A172 (cell line): ENCODE data around the gene KCNMA1. TPM values are rescaled to one million over a fixed set of nuclear protein-coding genes. Genes with fewer than 3 reads are reported as not detected.
"Not testable (repeated sequence)": the region's sequence is repeated elsewhere in the genome, so short reads cannot be mapped to it uniquely, and the experiment has no call there.

Experiments used
- DNase-seq: peaks from one replicate; pipeline ENCODE4 v3.0.0-alpha.2; 2015; ENCODE audit warnings: low spot score
- total RNA-seq: library from RNA; depleted of rRNA; stranded (reverse); fragments of >200 nt; shearing (Covaris generic); gene quantifications from 2 replicates; pipeline ENCODE4 v1.2.3, GENCODE V29; 2014

The KCNMA1 gene
- total RNA-seq, 1 experiment from 2014 or later, result 50.7 TPM

DNA sequence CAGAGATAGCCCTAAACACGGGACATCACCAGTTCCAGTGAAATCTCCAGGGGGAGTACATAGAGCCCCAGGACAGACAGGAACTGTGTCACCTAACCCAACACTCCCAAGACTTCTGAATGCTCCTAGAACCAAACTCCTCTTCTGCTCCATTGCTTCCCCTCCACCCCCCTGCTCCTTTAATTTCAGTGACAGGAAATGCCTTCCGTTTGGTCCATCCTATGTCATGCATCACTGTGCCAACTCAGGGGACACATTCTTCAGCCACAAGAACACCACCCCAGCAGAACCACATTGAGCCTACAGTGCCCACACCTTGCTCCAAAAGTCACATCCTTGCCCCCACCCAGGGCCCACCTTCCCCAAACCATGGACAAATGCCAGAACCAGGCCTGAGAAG is 100.5 kb downstream of the KCNMA1 start:
- DNase-seq, result no peak

DNA sequence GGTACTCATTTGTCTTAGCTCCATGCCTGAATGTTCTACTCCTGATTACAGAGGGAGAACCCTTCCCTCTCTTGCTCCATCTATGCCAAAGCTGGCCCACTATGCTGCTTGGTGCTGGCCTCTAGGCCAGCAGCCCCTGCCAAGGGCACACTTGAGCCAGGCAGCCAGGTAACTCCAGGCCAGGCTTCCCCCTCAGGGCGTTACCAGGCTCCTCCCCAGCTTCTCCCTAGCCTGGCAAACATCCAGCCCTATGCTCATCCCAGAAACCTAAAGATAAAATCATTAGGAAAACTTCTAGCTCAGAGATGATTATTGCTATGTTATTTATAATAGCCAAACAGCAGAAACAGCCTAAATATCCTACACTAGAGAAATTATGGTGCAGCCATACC is 103.7 kb downstream of the KCNMA1 start:
- no peak for DNase-seq

DNA sequence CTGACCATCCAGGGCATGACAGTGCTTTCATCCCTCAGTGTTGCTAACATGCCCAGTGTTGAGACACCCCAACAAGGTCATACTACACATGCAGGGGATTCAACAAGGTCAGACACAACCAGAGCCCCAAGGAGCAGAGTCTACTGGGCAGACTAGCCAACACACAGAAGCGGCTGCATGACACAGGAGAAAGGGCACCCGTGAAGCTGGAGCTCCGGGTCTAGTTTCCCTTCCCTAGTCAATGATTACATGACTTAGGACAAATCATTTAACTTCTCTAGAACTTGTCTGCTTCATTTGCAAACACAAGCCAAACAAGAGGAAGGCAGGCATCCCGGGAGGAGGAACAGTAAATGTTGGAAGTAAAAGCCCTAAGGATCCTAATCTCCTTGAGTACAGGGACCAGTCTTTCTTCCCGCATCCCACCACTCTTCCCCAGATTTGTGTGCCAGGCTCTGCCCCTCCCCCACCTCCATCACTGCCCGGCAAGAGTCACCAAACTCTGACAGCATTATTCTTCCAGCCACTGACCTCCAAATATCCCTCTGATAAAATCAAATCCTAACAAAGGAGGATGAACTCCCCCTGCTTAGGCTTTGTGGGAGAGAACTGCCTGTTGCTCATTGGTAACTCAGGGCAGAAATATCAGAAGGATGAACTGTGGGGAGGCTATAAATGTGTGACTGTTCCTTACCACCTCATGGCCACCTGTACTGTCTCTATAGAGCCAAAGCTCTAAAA is 104.3 kb downstream of the KCNMA1 start:
- DNase-seq, result no peak

DNA sequence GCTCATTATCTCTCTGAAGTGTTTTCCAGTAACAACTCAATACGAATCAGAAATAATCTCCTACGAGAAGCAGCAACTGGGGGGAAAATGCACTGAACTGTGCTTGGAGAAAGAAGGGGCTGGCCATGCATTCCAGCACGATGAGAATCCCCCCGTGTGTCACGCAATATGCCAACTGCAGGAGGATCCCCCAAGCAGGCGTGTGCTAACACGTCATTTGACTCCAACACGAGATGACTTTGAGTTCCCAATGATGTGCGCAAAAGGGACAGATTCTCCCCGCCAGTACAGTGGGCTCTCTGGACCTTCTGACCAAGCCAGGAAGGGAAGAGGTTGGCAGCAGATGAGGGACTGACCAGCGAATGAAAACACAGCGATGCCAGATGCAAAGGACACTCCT is 105.5 kb downstream of the KCNMA1 start:
- DNase-seq, result peak; percentile 46

DNA sequence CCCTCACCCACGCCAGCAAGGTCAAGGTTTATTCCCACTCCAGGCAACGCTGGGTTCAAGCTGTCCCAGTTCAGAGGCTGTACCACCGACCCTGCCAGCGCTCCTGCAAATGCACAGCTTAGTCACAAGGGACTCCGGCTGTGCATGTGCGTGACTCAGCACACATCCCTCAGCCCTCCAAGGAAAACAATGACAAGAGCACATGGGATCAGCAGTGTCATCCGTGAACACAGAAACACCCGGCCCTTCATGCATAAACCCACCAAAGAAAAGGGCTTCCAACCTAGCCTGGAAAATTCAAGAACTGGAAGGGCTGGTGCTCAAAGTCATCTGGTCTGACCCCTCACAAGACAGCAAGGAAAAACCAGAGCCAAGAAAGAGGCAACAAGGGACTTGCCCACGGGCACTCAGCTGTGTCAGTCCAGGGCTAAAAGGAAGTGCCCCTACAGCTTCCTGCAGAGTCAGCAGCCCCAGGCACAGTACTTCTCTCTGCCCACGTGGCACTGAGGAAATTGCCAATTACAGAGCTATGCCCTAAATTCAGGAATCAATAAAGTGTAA is 106.1 kb downstream of the KCNMA1 start:
- DNase-seq, result peak; percentile 86

DNA sequence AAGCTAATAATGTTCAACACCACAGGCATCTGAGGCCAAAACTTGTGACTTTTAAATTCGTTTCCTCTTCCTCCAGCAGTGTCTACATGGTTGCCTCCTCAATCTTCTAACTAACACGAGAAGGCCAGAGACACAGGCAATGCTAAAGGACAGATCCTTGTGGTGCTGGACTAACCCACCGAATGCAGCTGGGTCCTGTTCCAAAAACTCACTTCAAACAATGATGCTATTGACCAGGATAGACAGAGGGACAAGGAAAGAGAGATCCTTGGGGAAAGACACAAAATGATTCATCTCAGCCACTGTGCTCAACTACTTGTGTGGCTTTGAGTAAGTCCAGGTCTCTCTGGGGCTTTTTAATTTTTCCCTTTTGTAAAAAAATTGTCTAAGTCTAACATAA is 107.6 kb downstream of the KCNMA1 start:
- DNase-seq, result no peak

DNA sequence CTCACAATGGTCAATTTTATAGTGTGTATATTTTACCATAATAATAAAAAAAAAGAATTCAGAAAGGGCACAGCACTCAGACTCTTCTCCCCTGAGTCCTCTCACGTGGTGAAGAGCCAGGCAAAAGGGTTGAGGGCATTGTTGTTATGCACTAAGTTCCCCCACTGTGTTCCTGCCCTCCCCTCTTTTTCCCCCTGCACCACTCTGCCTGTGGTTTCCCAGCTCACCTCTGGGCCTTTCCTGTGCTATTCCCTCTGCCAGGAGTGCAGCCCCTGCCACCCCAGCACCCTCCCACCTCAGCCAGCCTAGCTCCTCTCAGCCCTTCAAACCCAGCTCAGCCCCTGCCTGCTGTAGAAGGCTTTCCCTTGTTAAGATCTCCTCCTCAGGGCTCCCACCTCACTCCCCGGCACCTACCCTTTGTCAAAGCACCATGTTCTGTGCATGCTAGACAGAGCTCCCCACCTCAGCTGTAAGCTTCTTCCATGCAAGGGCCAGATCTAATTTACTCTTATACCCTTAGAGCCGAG is 108.5 kb downstream of the KCNMA1 start:
- DNase-seq, result no peak

DNA sequence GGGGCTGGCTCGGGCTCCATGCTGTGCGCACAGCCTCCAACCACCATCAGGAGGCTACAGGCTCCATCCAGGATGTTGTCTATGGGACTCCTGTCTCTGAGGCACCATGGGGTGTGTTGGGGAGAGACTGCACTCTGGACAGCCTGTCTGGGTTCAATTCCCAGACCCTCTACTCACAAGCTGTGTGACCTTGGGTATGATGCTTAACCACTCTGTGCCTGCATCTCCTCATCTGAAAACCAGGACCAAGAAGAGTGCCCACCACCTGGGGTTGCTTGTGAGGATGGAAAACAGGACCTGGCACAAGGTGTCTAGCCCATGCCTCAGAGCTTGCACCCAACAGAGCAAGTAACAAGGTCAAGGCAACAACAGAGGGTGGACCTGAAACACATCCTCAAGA is 109.8 kb downstream of the KCNMA1 start:
- DNase-seq, result no peak

DNA sequence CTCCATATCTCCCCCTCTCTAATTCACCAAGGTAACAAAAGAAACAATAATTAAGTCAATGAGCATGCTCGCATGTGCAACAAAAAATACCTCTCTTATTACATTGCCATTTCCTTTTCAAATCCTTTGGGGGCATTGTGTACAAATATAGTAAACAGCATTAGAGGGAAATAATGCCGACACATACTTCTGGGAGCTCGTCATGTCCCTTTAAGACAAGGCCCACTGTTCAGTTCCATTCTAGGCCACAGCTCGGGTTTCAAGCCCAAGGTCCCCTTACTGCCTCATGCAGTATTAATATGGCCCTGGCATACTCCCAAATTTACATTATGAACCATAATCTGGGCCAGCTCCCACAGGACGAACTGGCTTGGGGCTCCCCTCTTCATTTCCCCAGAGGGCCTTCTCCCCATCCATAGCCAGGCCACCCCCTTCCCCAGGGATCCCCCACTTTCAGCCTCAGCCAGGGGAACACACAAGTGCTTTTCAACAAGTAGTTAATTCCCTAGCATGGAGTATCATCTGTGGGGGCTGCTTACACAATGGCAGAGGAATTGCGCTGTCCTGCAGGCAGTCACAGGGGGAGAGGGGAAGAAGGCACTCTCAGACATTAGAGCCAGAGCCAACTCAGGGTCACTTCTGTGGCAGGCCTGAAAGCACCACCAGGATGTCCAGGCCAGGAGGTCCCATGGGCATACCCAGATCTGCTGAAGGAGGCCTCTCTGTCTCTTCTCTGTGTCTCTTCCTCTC is 110.6 kb downstream of the KCNMA1 start:
- DNase-seq, result no peak

DNA sequence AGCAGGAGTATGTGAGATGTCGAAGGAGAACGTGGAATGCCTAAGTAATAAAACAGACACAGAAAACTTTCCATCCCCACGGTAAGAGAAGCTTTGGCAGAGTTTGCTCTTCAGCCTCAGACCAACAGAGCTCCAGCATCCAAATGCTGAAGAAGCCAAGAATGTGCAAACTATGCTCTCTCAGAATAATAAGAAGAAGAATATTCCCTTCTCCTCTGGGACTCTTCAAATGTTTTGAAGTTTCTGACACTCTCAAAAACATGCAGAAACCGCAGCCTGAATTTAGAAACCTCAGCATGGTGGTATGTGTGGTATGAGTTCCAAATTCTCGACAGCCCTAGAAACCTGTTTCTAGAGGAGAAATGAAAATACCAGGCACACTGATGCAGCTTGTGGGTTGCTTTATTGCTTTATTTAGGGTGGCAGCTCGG is 113.3 kb downstream of the KCNMA1 start:
- peak; percentile 81 for DNase-seq

DNA sequence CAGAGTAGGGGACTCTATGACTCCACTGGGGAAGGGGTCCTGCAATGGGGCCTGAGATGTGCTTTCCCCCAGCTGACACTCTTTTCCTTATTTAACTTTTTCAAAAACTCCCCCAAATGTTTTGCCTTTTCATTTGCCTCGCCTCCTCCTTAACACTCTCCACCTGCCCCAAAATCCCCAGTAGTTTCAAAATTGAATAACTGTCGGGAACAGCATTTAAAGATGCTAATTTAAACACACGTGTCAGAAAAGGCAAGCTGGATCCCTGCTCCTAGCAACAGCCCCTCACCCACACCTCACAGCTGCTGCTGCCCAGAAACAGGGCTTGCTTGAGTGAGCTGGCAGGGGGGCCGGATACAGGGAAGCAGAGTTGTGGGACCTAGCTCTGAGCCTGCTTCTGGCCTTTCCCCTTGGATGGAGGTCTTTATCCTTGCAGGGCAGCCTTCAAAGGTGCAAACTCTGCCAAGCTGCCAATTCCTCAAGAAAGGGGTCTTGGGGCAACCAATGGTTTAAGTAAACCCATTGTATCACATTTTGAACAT is 115.3 kb downstream of the KCNMA1 start:
- DNase-seq, result no peak

DNA sequence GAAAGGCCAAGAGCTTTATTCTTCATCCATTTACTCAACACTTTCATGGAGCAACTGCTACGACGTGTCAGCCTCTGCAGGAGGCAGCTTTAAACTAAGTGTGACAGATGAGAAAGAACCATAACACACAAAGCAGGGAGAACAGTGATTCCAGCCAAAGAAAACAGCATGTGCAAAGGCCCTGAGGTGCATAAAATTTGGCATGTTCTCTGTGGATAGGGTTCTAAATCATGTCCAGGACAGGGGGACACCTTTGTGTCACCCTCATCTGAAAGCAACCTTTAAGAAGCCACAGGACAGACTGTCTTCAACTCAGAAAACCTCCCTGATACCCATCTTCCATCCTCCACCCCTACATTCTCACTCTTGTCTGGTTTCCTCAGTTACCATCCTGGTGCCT is 116.6 kb downstream of the KCNMA1 start:
- DNase-seq, result no peak

DNA sequence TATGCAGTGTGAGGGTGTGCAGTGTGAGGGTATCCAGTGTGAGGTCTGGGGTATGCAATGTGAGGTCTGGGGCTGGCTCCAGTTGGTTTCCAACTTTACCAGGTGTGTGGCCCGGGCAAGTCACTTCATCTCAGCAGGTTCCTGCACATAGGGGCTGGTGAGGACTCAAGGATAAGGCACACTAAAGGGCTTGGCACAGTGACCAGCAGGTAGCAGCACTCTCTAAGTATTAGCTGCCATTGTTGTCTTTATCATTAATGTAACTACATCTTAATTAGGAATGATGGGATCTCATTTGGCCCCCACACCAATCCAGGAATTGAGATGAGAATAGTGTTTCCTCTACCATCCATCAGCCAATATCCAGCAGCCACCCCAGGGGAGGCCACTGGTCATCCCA is 117.3 kb downstream of the KCNMA1 start:
- DNase-seq, result no peak

DNA sequence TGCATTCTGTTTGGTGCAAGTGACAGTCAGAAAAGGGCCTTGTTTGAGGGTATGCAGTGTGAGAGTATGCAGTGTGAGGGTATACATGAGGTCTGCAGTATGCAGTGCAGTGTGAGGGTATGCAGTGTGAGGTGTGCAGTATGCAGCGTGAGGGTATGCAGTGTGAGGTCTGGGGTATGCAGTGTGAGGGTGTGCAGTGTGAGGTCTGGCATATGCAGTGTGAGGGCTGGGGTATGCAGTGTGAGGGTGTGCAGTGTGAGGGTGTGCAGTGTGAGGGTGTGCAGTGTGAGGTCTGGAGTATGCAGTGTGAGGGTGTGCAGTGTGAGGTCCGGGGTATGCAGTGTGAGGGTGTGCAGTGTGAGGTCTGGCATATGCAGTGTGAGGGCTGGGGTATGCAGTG is 117.8 kb downstream of the KCNMA1 start:
- not testable (repeated sequence) for DNase-seq

DNA sequence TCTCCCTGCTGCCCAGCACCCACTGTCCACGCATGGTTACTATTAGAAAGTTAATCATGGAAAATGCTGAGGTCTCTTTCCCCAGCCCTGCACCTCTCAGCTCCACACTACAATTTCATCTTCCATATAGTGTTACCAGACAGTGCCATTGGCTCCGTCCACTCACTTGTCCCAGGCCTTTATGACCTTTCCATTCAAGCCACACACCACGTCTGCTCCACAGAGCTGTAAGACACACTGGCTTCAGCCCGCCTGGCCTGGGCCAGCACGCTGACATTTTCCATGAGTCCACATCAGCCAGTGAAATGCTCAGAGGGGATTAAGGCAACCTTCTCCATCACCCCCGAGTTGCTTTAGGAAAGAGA is 118.7 kb downstream of the KCNMA1 start:
- no peak for DNase-seq

DNA sequence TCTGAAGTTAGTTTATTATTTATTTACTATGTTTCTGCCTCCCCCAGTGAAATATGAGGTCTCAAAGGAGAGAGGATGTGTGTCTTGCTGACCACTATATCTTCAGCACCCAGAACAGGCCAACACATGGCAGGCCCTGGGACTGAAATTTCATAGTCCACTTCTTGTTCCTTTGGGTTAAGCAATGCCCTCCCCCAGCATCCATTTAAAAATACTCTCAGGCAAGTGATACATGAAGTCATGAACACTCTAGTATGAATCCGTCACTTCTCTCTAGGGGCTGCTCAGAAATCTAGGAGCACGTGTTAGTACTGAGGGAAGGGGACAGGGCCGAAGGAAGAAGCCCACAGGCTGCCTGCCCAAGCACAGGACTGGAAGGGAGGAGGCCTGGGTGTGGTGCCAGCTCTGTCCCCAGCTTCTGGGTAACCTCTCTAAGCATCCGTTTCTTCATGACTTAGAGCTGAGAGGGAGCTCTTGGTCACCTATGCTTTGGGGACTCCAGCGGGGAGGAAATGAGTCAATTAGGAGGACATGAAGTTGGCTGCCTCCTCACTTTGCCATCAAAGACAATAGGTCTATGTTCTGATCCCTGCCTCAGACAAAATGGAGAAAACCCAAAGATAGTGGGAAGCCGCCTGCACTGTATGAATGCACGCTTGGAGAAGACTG is 119.2 kb downstream of the KCNMA1 start:
- peak; percentile 46 for DNase-seq

DNA sequence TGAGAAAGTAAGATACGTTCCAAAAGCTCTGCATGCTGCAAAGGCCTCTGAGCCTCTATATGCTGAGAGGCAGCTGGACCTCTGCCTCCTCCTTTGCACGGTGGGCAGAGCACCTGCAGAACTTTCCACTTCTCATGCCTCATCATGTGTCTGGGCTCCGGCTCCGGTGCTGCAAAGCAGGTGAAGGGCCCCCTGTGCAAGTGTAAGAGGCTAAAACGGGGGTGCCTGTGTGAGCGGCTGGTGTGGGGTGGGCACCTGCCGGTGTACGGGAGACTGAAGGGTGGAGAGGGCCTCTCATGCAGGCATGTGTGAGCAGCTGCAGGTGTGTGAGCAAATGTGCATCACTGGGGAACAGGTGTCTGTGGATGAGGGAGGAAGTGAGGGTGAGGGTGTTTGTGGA is 121.0 kb downstream of the KCNMA1 start:
- DNase-seq, result no peak

DNA sequence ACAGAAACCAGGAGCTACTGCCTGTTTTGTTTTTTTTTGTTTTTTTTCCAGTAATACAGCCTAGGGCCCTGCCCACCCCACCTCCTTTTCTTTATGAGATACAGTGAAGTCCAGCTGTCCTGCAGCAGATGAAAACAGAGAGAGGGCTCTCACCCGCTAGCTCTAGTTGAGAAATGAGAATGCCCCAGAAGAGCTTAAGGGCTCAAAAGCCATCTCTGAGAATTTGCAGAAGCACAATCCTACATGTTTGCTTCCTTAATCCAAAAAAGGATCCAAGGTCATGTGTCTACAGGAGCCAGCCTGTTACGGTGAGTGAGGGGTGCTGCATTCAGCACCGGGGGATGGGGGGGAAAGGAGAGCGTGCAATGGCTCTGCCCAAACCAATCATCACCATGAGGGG is 122.7 kb downstream of the KCNMA1 start:
- no peak for DNase-seq

DNA sequence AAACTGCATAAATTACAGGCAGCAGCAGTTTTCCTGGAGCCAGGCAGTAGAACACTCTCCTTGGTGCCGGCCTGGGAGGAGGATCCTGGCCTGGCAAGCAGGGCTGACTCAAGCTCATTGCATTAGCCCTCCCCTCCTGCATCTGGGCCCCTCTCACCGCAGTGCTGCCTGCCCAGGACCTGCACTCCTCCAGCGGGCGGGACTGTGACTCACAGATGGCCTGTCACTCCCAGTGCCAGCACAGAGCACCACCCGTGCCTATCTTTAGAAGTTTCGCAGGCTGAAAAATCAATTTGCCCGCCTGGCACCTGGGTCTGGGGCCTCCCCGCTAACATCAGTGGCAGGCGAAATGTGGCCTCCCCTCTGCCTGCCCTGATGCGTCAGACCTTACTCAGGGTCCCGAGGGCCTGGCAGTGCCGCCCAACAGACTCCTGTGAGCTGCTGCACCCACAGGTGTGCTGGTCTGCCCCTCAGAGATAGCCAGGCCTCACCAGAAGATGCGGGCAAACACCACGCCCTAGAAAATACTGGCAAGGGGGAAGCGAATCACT is 123.8 kb downstream of the KCNMA1 start:
- peak; percentile 97 for DNase-seq

DNA sequence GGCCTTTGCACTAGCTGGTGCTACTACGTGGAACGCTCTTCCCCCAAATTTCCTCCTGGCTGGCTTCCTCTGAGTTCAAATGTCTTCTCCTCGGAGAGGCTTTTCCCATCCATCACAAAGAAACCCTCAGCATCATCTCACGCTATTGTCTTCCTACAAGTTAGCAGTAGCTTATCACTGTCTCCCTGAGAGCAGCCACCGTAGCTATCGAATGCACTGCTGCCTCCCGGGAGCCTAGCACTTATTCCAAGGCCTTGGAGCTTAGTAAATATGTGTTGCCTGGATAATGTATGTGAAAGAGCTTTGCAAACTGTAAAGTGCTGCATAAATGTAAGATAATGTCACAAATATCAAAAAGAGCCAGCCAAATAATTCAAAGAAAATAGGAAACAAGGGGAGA is 124.4 kb downstream of the KCNMA1 start:
- no peak for DNase-seq

DNA sequence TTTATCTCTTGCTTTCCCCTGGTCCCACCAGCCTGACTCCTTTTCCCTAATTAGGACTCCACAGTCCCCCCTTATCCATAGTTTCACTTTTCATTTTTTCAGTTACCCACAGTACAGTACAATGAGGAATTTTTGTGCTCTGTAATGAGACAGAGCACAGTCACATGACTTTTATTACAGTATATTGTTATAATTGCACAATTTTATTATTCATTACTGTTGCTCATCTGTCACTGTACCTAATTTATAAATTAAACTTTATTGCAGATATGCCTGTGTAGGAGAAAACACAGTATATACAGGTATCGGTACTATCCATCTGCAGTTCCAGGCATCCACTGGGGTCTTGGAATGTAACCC is 125.4 kb downstream of the KCNMA1 start:
- no peak for DNase-seq
